DND-41 (cell line): Measurements from ENCODE around the gene B3GALT6.

ENCODE experiments used
- EZH2 ChIP-seq: IDR thresholded peaks from 3 replicates; pipeline ENCODE4 v1.6.1; 2012; ENCODE audit warnings: borderline replicate concordance, low read depth, mild to moderate bottlenecking, moderate library complexity, low read length, inconsistent platforms; ENCODE audit not compliant: severe bottlenecking
- TF ChIP-seq, protein P1 (sequence below): IDR thresholded peaks from 2 replicates; pipeline ENCODE4 v1.5.1; 2012; ENCODE audit warnings: borderline replicate concordance, low read length, moderate library complexity, mild to moderate bottlenecking; ENCODE audit not compliant: poor library complexity, severe bottlenecking; ENCODE audit errors: extremely low read depth

DNA sequence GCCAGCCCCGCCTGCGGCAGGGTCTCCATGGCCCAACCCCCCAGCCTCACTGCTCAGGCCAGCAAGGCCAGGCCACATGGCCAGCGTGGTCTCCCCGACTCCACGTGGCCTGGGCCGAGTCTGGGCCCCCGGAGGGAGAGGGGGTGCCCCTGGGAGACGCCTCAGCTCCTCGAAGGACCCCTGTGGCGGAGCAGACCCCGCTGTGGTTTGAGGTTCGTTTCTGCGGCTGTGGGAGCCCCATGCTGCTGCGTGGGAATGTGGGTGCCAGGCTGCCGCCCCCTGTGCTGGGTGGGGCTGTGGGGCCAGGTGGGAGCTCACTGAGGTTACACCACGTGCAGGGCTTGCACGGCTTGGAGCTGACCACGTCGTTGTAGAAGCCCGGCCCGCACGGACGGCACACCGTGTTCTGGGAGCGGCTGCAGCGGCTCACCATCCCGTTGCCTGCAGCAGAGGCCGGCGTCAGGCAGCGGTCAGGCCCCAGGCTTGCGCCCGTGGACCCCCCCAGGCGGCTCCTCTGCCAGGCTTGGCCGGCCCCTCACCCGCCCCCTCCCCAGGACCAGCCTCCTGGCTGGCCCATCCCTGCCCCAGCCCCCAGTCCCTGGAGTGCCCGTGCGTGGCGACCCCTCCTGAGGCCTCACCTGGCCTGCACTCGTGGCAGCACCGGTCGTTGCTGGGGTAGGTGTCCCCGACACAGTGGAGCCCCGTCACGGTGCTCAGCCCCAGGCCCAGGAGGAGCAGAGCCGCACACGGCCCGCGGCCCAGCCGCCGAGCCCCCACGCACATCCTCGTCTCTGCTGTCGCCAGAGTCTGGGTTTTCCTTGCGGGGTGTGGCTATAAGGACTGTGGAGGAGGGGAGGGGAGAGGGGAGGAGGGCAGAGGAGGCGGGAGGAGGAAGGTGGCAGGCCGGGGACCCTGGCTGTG, 18.4 kb upstream of the B3GALT6 start, which contains the start of gene TNFRSF4:
- TF ChIP-seq, protein P1, sequence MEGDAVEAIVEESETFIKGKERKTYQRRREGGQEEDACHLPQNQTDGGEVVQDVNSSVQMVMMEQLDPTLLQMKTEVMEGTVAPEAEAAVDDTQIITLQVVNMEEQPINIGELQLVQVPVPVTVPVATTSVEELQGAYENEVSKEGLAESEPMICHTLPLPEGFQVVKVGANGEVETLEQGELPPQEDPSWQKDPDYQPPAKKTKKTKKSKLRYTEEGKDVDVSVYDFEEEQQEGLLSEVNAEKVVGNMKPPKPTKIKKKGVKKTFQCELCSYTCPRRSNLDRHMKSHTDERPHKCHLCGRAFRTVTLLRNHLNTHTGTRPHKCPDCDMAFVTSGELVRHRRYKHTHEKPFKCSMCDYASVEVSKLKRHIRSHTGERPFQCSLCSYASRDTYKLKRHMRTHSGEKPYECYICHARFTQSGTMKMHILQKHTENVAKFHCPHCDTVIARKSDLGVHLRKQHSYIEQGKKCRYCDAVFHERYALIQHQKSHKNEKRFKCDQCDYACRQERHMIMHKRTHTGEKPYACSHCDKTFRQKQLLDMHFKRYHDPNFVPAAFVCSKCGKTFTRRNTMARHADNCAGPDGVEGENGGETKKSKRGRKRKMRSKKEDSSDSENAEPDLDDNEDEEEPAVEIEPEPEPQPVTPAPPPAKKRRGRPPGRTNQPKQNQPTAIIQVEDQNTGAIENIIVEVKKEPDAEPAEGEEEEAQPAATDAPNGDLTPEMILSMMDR = no peak
- no peak for TF ChIP-seq EZH2
